ENCODE results near the gene FERMT1.

DNA sequence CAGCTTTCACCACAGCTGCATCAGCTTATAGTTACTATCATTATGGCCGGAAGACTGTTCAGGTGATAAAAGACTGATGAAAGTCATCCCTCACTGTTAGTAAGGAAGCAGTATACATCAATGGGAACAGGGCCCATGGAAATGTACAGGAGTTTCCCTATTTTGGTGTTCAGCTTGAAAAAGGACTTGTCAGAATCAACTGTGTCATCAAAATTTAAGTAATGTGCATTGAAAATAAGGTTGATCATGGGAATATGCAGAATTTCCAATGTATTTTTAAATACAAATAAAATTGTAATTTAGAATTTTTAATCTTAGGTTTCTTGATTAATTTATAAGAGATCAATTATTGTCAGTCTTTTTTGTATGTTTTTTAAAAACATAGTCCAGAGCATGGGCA, 85.7 kb downstream of the FERMT1 start:
- TF ChIP-seq, protein P1, sequence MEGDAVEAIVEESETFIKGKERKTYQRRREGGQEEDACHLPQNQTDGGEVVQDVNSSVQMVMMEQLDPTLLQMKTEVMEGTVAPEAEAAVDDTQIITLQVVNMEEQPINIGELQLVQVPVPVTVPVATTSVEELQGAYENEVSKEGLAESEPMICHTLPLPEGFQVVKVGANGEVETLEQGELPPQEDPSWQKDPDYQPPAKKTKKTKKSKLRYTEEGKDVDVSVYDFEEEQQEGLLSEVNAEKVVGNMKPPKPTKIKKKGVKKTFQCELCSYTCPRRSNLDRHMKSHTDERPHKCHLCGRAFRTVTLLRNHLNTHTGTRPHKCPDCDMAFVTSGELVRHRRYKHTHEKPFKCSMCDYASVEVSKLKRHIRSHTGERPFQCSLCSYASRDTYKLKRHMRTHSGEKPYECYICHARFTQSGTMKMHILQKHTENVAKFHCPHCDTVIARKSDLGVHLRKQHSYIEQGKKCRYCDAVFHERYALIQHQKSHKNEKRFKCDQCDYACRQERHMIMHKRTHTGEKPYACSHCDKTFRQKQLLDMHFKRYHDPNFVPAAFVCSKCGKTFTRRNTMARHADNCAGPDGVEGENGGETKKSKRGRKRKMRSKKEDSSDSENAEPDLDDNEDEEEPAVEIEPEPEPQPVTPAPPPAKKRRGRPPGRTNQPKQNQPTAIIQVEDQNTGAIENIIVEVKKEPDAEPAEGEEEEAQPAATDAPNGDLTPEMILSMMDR (IDR thresholded peaks at IDR 0.05), result no peak
- no peak for TF ChIP-seq POLR2A (IDR thresholded peaks at IDR 0.05)
